Stimulated activated CD8-positive, alpha-beta memory T cell treated with anti-CD3 and anti-CD28 coated beads, Interleukin-7, amount 100 ng/mL, for 1 hour (primary cell): Measurements from ENCODE around the gene APCDD1.

Source experiments
- DNase-seq, 2 donors: peaks; one replicate each; pipeline ENCODE4 v3.0.0-alpha.2; 2020; ENCODE audit warnings: low read depth in 2 of 2

Gene APCDD1

GRCh38 chr18:10431680-10432079 is 22.8 kb upstream of the APCDD1 start:
- no peak for DNase-seq

GRCh38 chr18:10432781-10433180 is 21.7 kb upstream of the APCDD1 start:
- no peak for DNase-seq

- no peak for DNase-seq
Measured at GRCh38 chr18:10436160-10436559, 18.3 kb upstream of the APCDD1 start.

GRCh38 chr18:10437837-10438236 is 16.6 kb upstream of the APCDD1 start:
- no peak for DNase-seq

- DNase-seq, result no peak
Measured at GRCh38 chr18:10439898-10440297, 14.5 kb upstream of the APCDD1 start.

- DNase-seq, result no peak
Measured at GRCh38 chr18:10440884-10441283, 13.6 kb upstream of the APCDD1 start.

GRCh38 chr18:10441472-10441871 is 13.0 kb upstream of the APCDD1 start:
- no peak for DNase-seq

- DNase-seq, result no peak
Measured at GRCh38 chr18:10442551-10442971, 11.9 kb upstream of the APCDD1 start.

GRCh38 chr18:10443001-10443400 is 11.4 kb upstream of the APCDD1 start:
- DNase-seq, result no peak

GRCh38 chr18:10444314-10445006 is 10.0 kb upstream of the APCDD1 start:
- no peak for DNase-seq

GRCh38 chr18:10449396-10449795 is 5.0 kb upstream of the APCDD1 start:
- no peak for DNase-seq

- DNase-seq, result no peak
Measured at GRCh38 chr18:10450986-10451385, 3.4 kb upstream of the APCDD1 start.

- DNase-seq, result no peak
Measured at GRCh38 chr18:10453261-10453805, 1.1 kb upstream of the APCDD1 start.

- DNase-seq, result no peak
Measured at GRCh38 chr18:10454681-10455557, 484 bp downstream of the APCDD1 start.

- no peak for DNase-seq
Measured at GRCh38 chr18:10455726-10456453, 1.5 kb downstream of the APCDD1 start.

GRCh38 chr18:10456718-10457117 is 2.3 kb downstream of the APCDD1 start:
- no peak for DNase-seq

- DNase-seq, result no peak
Measured at GRCh38 chr18:10457128-10457527, 2.7 kb downstream of the APCDD1 start.

GRCh38 chr18:10457767-10458166 is 3.3 kb downstream of the APCDD1 start:
- no peak for DNase-seq

GRCh38 chr18:10458691-10459090 is 4.3 kb downstream of the APCDD1 start:
- DNase-seq, result no peak

GRCh38 chr18:10459587-10459986 is 5.2 kb downstream of the APCDD1 start:
- no peak for DNase-seq

GRCh38 chr18:10460414-10461018 is 6.1 kb downstream of the APCDD1 start:
- no peak for DNase-seq

GRCh38 chr18:10461989-10462388 is 7.6 kb downstream of the APCDD1 start:
- no peak for DNase-seq
